ENCODE data around the gene EVL.

Gene EVL

DNA sequence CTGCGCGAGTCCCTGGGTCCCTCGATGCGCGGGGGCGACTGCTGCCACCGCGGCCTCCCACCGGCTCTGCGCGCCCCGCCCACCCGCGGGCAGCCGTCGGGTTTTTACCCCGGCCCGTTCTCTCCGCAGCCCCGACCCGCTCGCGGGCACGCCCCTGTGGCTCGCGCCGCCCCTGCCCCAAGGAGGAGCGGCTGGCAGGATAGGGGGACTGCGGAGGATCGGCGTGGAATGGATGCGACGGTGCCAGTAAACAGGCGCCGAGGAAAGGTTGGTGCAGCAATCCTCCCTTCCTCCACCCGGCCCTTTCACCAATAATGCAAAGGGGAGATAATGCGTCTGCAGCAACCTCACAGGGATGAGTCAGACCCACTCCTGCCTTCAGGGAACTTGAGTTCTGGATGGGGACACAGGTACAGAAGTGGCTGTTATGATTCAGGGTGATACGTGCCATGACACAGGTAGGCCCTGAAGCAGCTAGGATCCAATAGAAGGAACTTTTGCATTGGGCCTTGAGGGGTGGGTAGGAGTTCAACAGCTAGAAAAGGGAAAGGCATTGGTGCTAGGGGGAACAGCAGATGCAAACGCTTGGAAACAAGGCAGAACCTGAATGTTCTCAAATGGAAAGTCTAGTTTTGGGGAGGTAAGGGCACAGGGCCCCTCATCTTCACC is 94.8 kb downstream of the EVL start:
- DNase-seq (ENCODE audit: low read depth, low spot score), result no peak
- no peak for TF ChIP-seq SUZ12 (IDR thresholded peaks at IDR 0.05; ENCODE audit: extremely low read depth, insufficient read depth, insufficient read length)
- TF ChIP-seq ZNF274 (IDR thresholded peaks at IDR 0.05; ENCODE audit: low read depth, low read length), result no peak
- no peak for TF ChIP-seq YY1 (IDR thresholded peaks at IDR 0.05; ENCODE audit: insufficient read depth, insufficient read length)
- H3K27me3 ChIP-seq (ENCODE audit: insufficient read depth, insufficient read length), result peaks cover 54% of the 10 kb centered on the region
- H3K4me3 ChIP-seq (ENCODE audit: insufficient read length, low read depth), result peak overlapping the region; percentile 28
- no peaks in the 10 kb centered on the region for H3K9me3 ChIP-seq (ENCODE audit: insufficient read depth, low read length)
- no peaks in the 10 kb centered on the region for H3K36me3 ChIP-seq (ENCODE audit: insufficient read depth, insufficient read length, low read length)
- H3K9ac ChIP-seq (ENCODE audit: insufficient read length, low read depth), result no peak overlapping the region
- H3K4me1 ChIP-seq (ENCODE audit: insufficient read depth, insufficient read length), result peaks cover 7% of the 10 kb centered on the region

DNA sequence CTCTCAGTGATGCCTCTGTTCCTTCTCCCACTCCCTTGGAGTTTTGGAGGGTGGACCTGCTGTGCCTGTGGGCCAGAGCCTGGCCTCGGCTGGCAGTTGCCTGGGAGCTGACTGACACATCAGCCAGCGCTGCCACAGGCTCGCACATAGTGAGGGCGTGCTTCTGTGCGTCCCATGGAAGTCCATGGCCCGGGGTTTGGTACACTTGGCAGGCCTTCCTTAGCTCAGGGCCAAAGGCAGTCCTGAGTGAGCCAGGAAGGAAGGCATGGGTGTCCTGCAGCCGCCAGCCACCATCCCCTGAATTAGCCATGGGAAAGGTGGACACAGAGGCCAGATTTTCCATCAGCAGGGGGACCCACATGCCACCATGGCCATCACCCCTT is 95.3 kb downstream of the EVL start:
- DNase-seq (ENCODE audit: low read depth, low spot score), result no peak
- peaks cover 3% of the 10 kb centered on the region for H3K4me1 ChIP-seq (ENCODE audit: insufficient read depth, insufficient read length)
- no peaks in the 10 kb centered on the region for H3K9me3 ChIP-seq (ENCODE audit: insufficient read depth, low read length)
- H3K4me3 ChIP-seq (ENCODE audit: insufficient read length, low read depth), result no peak overlapping the region
- TF ChIP-seq SUZ12 (IDR thresholded peaks at IDR 0.05; ENCODE audit: extremely low read depth, insufficient read depth, insufficient read length) (no peak), ZNF274 (IDR thresholded peaks at IDR 0.05; ENCODE audit: low read depth, low read length) (no peak), YY1 (IDR thresholded peaks at IDR 0.05; ENCODE audit: insufficient read depth, insufficient read length) (no peak)
- no peaks in the 10 kb centered on the region for H3K36me3 ChIP-seq (ENCODE audit: insufficient read depth, insufficient read length, low read length)
- H3K9ac ChIP-seq (ENCODE audit: insufficient read length, low read depth), result no peak overlapping the region
- peaks cover 54% of the 10 kb centered on the region for H3K27me3 ChIP-seq (ENCODE audit: insufficient read depth, insufficient read length)

DNA sequence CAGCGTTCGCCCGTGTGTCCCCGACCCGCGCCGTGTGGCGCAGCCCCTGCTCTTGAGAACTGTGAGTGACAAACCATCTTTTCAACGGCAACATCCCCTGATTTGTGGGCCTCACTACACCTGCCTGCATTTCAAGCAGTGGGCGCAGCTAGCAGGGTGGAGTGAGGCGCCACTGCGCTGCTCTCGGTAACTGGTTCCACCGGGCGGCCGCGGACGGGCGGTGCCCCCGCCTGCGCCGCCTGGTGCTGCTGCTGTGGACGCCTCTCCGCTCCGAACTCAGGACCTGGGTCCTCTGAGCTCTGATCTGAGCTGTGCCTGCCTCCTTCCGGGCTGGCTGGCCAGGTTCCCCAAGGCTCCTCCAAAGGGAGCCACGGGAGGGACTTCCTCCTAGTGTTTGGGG is 100.2 kb downstream of the EVL start:
- H3K36me3 ChIP-seq (ENCODE audit: insufficient read depth, insufficient read length, low read length), result no peaks in the 10 kb centered on the region
- no peak for DNase-seq (ENCODE audit: low read depth, low spot score)
- no peak overlapping the region for H3K4me3 ChIP-seq (ENCODE audit: insufficient read length, low read depth)
- H3K9me3 ChIP-seq (ENCODE audit: insufficient read depth, low read length), result no peaks in the 10 kb centered on the region
- peaks cover 3% of the 10 kb centered on the region for H3K4me1 ChIP-seq (ENCODE audit: insufficient read depth, insufficient read length)
- peaks cover 12% of the 10 kb centered on the region for H3K27me3 ChIP-seq (ENCODE audit: insufficient read depth, insufficient read length)
- TF ChIP-seq ZNF274 (IDR thresholded peaks at IDR 0.05; ENCODE audit: low read depth, low read length) (no peak), SUZ12 (IDR thresholded peaks at IDR 0.05; ENCODE audit: extremely low read depth, insufficient read depth, insufficient read length) (no peak), YY1 (IDR thresholded peaks at IDR 0.05; ENCODE audit: insufficient read depth, insufficient read length) (no peak)
- H3K9ac ChIP-seq (ENCODE audit: insufficient read length, low read depth), result no peak overlapping the region

- Histone ChIP-seq H3K9me3 (ENCODE audit: insufficient read depth, low read length) (no peaks in the 10 kb centered on the region), H3K36me3 (ENCODE audit: insufficient read depth, insufficient read length, low read length) (no peaks in the 10 kb centered on the region), H3K4me1 (ENCODE audit: insufficient read depth, insufficient read length) (peaks cover 3% of the 10 kb centered on the region), H3K9ac (ENCODE audit: insufficient read length, low read depth) (no peak overlapping the region), H3K4me3 (ENCODE audit: insufficient read length, low read depth) (no peak overlapping the region), H3K27me3 (ENCODE audit: insufficient read depth, insufficient read length) (peaks cover 6% of the 10 kb centered on the region)
- TF ChIP-seq ZNF274 (IDR thresholded peaks at IDR 0.05; ENCODE audit: low read depth, low read length), result no peak
- TF ChIP-seq SUZ12 (IDR thresholded peaks at IDR 0.05; ENCODE audit: extremely low read depth, insufficient read depth, insufficient read length), result no peak
- TF ChIP-seq YY1 (IDR thresholded peaks at IDR 0.05; ENCODE audit: insufficient read depth, insufficient read length), result no peak
- no peak for DNase-seq (ENCODE audit: low read depth, low spot score)
These were observed 100.7 kb downstream of the EVL start for GRCh38 chr14:100165831-100166440.

- H3K9me3 ChIP-seq (ENCODE audit: insufficient read depth, low read length), result no peaks in the 10 kb centered on the region
- H3K9ac ChIP-seq (ENCODE audit: insufficient read length, low read depth), result no peak overlapping the region
These were observed 103.3 kb downstream of the EVL start for GRCh38 chr14:100168506-100168905.

GRCh38 chr14:100170880-100171279 is 105.7 kb downstream of the EVL start:
- H3K9me3 ChIP-seq (ENCODE audit: insufficient read depth, low read length), result no peaks in the 10 kb centered on the region
- H3K9ac ChIP-seq (ENCODE audit: insufficient read length, low read depth), result no peak overlapping the region
- no peaks in the 10 kb centered on the region for H3K36me3 ChIP-seq (ENCODE audit: insufficient read depth, insufficient read length, low read length)
- H3K27me3 ChIP-seq (ENCODE audit: insufficient read depth, insufficient read length), result peaks cover 4% of the 10 kb centered on the region
- no peak overlapping the region for H3K4me3 ChIP-seq (ENCODE audit: insufficient read length, low read depth)
- TF ChIP-seq ZNF274 (IDR thresholded peaks at IDR 0.05; ENCODE audit: low read depth, low read length), result no peak
- TF ChIP-seq SUZ12 (IDR thresholded peaks at IDR 0.05; ENCODE audit: extremely low read depth, insufficient read depth, insufficient read length), result no peak
- TF ChIP-seq YY1 (IDR thresholded peaks at IDR 0.05; ENCODE audit: insufficient read depth, insufficient read length), result no peak
- no peak for DNase-seq (ENCODE audit: low read depth, low spot score)
- H3K4me1 ChIP-seq (ENCODE audit: insufficient read depth, insufficient read length), result peaks cover 3% of the 10 kb centered on the region

More at GRCh38 chr14:100168506-100168905, 103.3 kb downstream of the EVL start:
- no peak for DNase-seq (ENCODE audit: low read depth, low spot score)
- Histone ChIP-seq H3K4me1 (ENCODE audit: insufficient read depth, insufficient read length) (peaks cover 3% of the 10 kb centered on the region), H3K4me3 (ENCODE audit: insufficient read length, low read depth) (no peak overlapping the region), H3K36me3 (ENCODE audit: insufficient read depth, insufficient read length, low read length) (no peaks in the 10 kb centered on the region), H3K27me3 (ENCODE audit: insufficient read depth, insufficient read length) (peaks cover 4% of the 10 kb centered on the region)
- TF ChIP-seq SUZ12 (IDR thresholded peaks at IDR 0.05; ENCODE audit: extremely low read depth, insufficient read depth, insufficient read length), result no peak
- TF ChIP-seq YY1 (IDR thresholded peaks at IDR 0.05; ENCODE audit: insufficient read depth, insufficient read length), result no peak
- no peak for TF ChIP-seq ZNF274 (IDR thresholded peaks at IDR 0.05; ENCODE audit: low read depth, low read length)

DNA sequence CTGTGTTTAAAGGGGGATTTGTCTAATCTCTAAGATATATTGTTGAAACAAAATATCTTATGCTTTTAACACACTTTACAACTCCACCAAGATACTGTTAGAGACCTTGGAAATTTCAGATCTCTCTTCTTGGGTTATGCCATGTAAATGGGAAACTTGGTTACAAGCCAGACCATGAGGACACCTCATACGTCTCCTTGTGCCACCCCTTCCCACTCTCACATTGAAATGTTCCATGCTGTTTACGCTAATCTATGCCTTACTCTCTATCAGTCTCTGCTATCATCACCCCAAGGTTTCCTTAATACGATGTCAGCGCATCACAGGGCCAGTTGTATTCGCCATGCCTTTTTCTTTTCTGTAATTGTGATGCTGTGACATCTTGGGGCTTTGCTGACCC is 107.6 kb downstream of the EVL start:
- Histone ChIP-seq H3K9me3 (ENCODE audit: insufficient read depth, low read length) (no peaks in the 10 kb centered on the region), H3K36me3 (ENCODE audit: insufficient read depth, insufficient read length, low read length) (no peaks in the 10 kb centered on the region), H3K4me3 (ENCODE audit: insufficient read length, low read depth) (no peak overlapping the region), H3K4me1 (ENCODE audit: insufficient read depth, insufficient read length) (no peaks in the 10 kb centered on the region), H3K9ac (ENCODE audit: insufficient read length, low read depth) (no peak overlapping the region), H3K27me3 (ENCODE audit: insufficient read depth, insufficient read length) (peaks cover 4% of the 10 kb centered on the region)
- TF ChIP-seq ZNF274 (IDR thresholded peaks at IDR 0.05; ENCODE audit: low read depth, low read length), result no peak
- no peak for TF ChIP-seq YY1 (IDR thresholded peaks at IDR 0.05; ENCODE audit: insufficient read depth, insufficient read length)
- no peak for TF ChIP-seq SUZ12 (IDR thresholded peaks at IDR 0.05; ENCODE audit: extremely low read depth, insufficient read depth, insufficient read length)
- DNase-seq (ENCODE audit: low read depth, low spot score), result no peak
